PC-3 (cell line): Measurements from ENCODE around the gene C1orf141. TPM values are rescaled to one million over a fixed set of nuclear protein-coding genes. Genes with fewer than 3 reads are reported as not detected.

Experiments
- ATAC-seq: fragments of 200-7000 bp; cut with Tn5 transposase; 2 replicates; pipeline ENCODE4 v1.9.1; 2020; ENCODE audit warnings: mild to moderate bottlenecking, moderate library complexity
- BruUV-seq: library from RNA; stranded (reverse); fragments of 400-500 nt; replicated peaks from 2 replicates; lab custom pipeline; 2021; lab: Mats Ljungman, UMichigan
- CTCF ChIA-PET: fragments of 300-600 bp; sonication (Branson Sonifier 250); formaldehyde crosslinking; loops from one replicate; lab custom pipeline; 2022; ENCODE audit warnings: antibody characterized with exemption; lab: Charles Lee
- POLR2A ChIA-PET: fragments of 300-600 bp; sonication (Branson Sonifier 250); formaldehyde crosslinking; loops from one replicate; lab custom pipeline; 2022; ENCODE audit warnings: antibody characterized with exemption; ENCODE audit not compliant: unreplicated experiment; lab: Charles Lee
- DNase-seq: peaks from one replicate; pipeline ENCODE4 v3.0.0-alpha.2; 2015
- H2AFZ ChIP-seq: fragments of 300-600 bp; sonication (generic); 2 replicates; pipeline ENCODE4 v1.6.0; 2016; ENCODE audit warnings: antibody characterized with exemption, low read length
- H3F3A ChIP-seq: fragments of 300-600 bp; sonication (generic); one replicate; pipeline ENCODE4 v1.6.0; 2017; ENCODE audit warnings: antibody characterized with exemption, low read length, control low read depth, mild to moderate bottlenecking; ENCODE audit not compliant: unreplicated experiment
- H3K27ac ChIP-seq: fragments of 300-600 bp; sonication (generic); 2 replicates; pipeline ENCODE4 v1.5.1; 2016; ENCODE audit warnings: mild to moderate bottlenecking, low read length
- H3K27me3 ChIP-seq: fragments of 300-600 bp; sonication (generic); 2 replicates; pipeline ENCODE4 v1.6.1; 2016; ENCODE audit warnings: low read length, mixed read lengths
- H3K36me3 ChIP-seq: fragments of 300-600 bp; sonication (generic); 2 replicates; pipeline ENCODE4 v1.6.1; 2016; ENCODE audit warnings: low read depth, mixed run types, low read length, mixed read lengths
- H3K4me1 ChIP-seq: fragments of 300-600 bp; sonication (generic); 2 replicates; pipeline ENCODE4 v1.5.1; 2016; ENCODE audit warnings: low read length; ENCODE audit not compliant: insufficient read depth
- H3K4me2 ChIP-seq: fragments of 300-600 bp; sonication (generic); 2 replicates; pipeline ENCODE4 v1.6.0; 2016; ENCODE audit warnings: low read length
- H3K4me3 ChIP-seq: fragments of 300-600 bp; sonication (generic); 2 replicates; pipeline ENCODE4 v1.5.1; 2016; ENCODE audit warnings: mild to moderate bottlenecking, low read length, mixed read lengths
- H3K79me2 ChIP-seq: fragments of 300-600 bp; sonication (generic); 2 replicates; pipeline ENCODE4 v1.6.1; 2017; ENCODE audit warnings: low read length, mixed read lengths
- H3K9ac ChIP-seq: fragments of 300-600 bp; sonication (generic); 2 replicates; pipeline ENCODE4 v1.6.0; 2016; ENCODE audit warnings: mild to moderate bottlenecking, low read length
- H3K9me2 ChIP-seq: fragments of 300-600 bp; sonication (generic); replicated peaks from 2 replicates; pipeline ENCODE4 v1.6.1; 2016; ENCODE audit warnings: mixed run types, low read length, mixed read lengths
- H3K9me3 ChIP-seq: fragments of 300-600 bp; sonication (generic); 2 replicates; pipeline ENCODE4 v1.6.1; 2016; ENCODE audit warnings: low read length, mixed read lengths
- H4K20me1 ChIP-seq: fragments of 300-600 bp; sonication (generic); 2 replicates; pipeline ENCODE4 v1.6.1; 2016; ENCODE audit warnings: low read length, mixed read lengths
- EZH2 ChIP-seq: fragments of 300-600 bp; sonication (generic); IDR thresholded peaks from one replicate; pipeline ENCODE4 v1.6.1; 2017; ENCODE audit warnings: antibody characterized with exemption, mild to moderate bottlenecking, low read length; ENCODE audit not compliant: unreplicated experiment
- EZH2phosphoT487 ChIP-seq: fragments of 300-600 bp; sonication (generic); IDR thresholded peaks from 2 replicates; pipeline ENCODE4 v1.6.1; 2018; ENCODE audit warnings: mild to moderate bottlenecking, antibody characterized with exemption, low read length, borderline replicate concordance
- intact Hi-C: fragments of 100-400 bp; cut with micrococcal nuclease; formaldehyde crosslinking; loops from 2 replicates; pipeline ENCODE4 v1.9.0; 2023
- total RNA-seq: library from RNA; depleted of rRNA; stranded (reverse); fragments of >200 nt; gene quantifications from 2 replicates; pipeline ENCODE4 v1.2.3, GENCODE V29; 2014
- TF ChIP-seq, protein P1 (sequence below): fragments of 300-600 bp; sonication (generic); conservative IDR thresholded peaks from 2 replicates; pipeline ENCODE4 v1.5.1; 2017; ENCODE audit warnings: antibody characterized with exemption, low read depth, mild to moderate bottlenecking, low read length

The C1orf141 gene
- total RNA-seq, 1 experiment from 2014 or later, result not detected

DNA sequence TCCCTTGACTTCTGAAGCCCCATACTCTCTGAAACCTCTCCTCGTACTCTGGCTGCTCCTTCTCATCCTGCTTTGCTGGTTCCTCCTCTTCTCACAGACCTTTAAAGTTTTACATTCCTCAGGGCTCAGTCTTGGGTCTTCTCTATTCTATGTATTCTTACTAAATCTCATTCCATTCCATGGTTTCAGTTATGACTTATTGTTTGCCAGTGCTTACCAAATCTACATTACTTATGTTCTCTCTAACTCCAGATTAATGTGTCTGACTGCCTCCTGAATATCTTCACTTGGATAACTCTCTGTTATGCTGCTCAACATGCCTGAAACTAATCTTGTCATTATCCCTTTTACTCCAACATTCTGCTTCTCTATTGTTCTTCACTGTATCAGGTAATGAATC lies 75.4 kb downstream of the C1orf141 start:
- H3K9me3 ChIP-seq, result no peaks in the 10 kb centered on the region
- no peaks in the 10 kb centered on the region for H3K79me2 ChIP-seq
- intact Hi-C loops, result no loop called here
- BruUV-seq, result no TSS peak
- H4K20me1 ChIP-seq, result no peaks in the 10 kb centered on the region
- H3K9ac ChIP-seq, result no peak overlapping the region
- CTCF ChIA-PET, result no interaction called here
- H3K4me3 ChIP-seq, result no peak overlapping the region
- no peak overlapping the region for H3K27ac ChIP-seq
- ATAC-seq, result no peak
- POLR2A ChIA-PET, result no interaction called here
- H3K4me2 ChIP-seq, result no peak overlapping the region
- H3K9me2 ChIP-seq, result no peaks in the 10 kb centered on the region
- H3K4me1 ChIP-seq, result peaks cover 28% of the 10 kb centered on the region
- H3K36me3 ChIP-seq, result no peaks in the 10 kb centered on the region
- no peaks in the 10 kb centered on the region for H3F3A ChIP-seq
- no peak for DNase-seq
- TF ChIP-seq EZH2phosphoT487, result no peak
- no peak for TF ChIP-seq EZH2
- TF ChIP-seq, protein P1, sequence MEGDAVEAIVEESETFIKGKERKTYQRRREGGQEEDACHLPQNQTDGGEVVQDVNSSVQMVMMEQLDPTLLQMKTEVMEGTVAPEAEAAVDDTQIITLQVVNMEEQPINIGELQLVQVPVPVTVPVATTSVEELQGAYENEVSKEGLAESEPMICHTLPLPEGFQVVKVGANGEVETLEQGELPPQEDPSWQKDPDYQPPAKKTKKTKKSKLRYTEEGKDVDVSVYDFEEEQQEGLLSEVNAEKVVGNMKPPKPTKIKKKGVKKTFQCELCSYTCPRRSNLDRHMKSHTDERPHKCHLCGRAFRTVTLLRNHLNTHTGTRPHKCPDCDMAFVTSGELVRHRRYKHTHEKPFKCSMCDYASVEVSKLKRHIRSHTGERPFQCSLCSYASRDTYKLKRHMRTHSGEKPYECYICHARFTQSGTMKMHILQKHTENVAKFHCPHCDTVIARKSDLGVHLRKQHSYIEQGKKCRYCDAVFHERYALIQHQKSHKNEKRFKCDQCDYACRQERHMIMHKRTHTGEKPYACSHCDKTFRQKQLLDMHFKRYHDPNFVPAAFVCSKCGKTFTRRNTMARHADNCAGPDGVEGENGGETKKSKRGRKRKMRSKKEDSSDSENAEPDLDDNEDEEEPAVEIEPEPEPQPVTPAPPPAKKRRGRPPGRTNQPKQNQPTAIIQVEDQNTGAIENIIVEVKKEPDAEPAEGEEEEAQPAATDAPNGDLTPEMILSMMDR, result no peak
- H3K27me3 ChIP-seq, result no peaks in the 10 kb centered on the region
- no peak overlapping the region for H2AFZ ChIP-seq

DNA sequence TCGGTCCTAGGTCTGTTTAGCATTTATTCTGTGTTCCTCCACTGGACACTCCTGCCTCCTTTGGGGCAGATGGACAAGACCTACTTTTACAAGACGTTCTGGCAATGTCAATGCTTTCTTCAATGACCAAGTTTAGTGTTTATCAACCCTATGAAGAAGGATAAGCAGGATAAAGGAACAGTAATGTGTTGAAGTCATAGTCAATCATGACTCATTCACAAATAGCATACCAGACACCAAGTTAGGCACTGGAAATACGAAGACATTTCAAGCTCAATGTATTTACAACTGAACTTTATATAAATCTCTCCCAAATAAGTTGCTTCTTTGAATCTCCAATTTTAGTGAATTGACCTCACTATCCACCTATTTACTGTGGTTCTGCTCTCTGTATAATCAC lies 76.0 kb downstream of the C1orf141 start:
- ATAC-seq (no peak), DNase-seq (peak; percentile 20)
- POLR2A ChIA-PET, result no interaction called here
- Histone ChIP-seq H2AFZ (no peak overlapping the region), H3K27me3 (no peaks in the 10 kb centered on the region), H3K36me3 (no peaks in the 10 kb centered on the region), H3K4me2 (no peak overlapping the region), H3K4me3 (no peak overlapping the region), H3K79me2 (no peaks in the 10 kb centered on the region), H3K4me1 (peaks cover 28% of the 10 kb centered on the region), H4K20me1 (no peaks in the 10 kb centered on the region), H3K9me2 (no peaks in the 10 kb centered on the region), H3K27ac (no peak overlapping the region), H3K9ac (no peak overlapping the region), H3K9me3 (no peaks in the 10 kb centered on the region), H3F3A (no peaks in the 10 kb centered on the region)
- intact Hi-C loops, result no loop called here
- TF ChIP-seq EZH2 (no peak), EZH2phosphoT487 (no peak)
- TF ChIP-seq, protein P1, result no peak
- CTCF ChIA-PET, result no interaction called here
- no TSS peak for BruUV-seq

DNA sequence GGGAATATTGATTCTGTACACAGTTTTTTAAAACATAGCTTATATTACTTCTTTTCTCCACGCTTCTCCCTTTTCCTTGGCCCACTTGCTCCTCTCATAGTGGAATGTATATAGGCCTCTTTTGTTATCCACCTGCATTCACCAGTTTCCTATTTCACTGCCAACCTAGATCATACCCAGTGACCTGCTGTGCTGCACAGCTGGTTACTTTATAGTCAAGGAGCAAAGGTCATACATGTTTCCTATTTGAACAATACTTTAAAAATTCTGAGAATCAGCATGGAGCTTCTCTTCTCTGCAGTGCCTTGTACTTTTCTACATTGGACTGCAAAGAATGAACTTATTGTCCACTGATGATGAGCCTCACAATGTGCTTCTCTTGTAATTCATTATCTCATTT lies 76.5 kb downstream of the C1orf141 start:
- no peak for ATAC-seq
- no peaks in the 10 kb centered on the region for H3K27me3 ChIP-seq
- ChIA-PET CTCF (no interaction called here), POLR2A (no interaction called here)
- no TSS peak for BruUV-seq
- intact Hi-C loops, result no loop called here
- no peak overlapping the region for H3K4me3 ChIP-seq
- TF ChIP-seq EZH2 (no peak), EZH2phosphoT487 (no peak)
- TF ChIP-seq, protein P1, result no peak
- H3K4me2 ChIP-seq, result no peak overlapping the region
- H3F3A ChIP-seq, result no peaks in the 10 kb centered on the region
- no peaks in the 10 kb centered on the region for H3K9me2 ChIP-seq
- H3K9me3 ChIP-seq, result no peaks in the 10 kb centered on the region
- peaks cover 1% of the 10 kb centered on the region for H3K79me2 ChIP-seq
- no peak overlapping the region for H3K27ac ChIP-seq
- H3K36me3 ChIP-seq, result no peaks in the 10 kb centered on the region
- no peak for DNase-seq
- H2AFZ ChIP-seq, result no peak overlapping the region
- H3K9ac ChIP-seq, result no peak overlapping the region
- H4K20me1 ChIP-seq, result no peaks in the 10 kb centered on the region
- peaks cover 28% of the 10 kb centered on the region for H3K4me1 ChIP-seq
